HG02938 (cell line): Measurements from ENCODE around the gene HDGFL2.

Experiments
- ATAC-seq: cut with Tn5 transposase; IDR thresholded peaks from one replicate; pipeline ENCODE4 v1.9.1; 2021; ENCODE audit warnings: mild to moderate bottlenecking, moderate library complexity; ENCODE audit not compliant: unreplicated experiment

Gene HDGFL2

GRCh38 chr19:4464815-4465581 lies 7.1 kb upstream of the HDGFL2 start:
- ATAC-seq = no peak

GRCh38 chr19:4467835-4468234 lies 4.3 kb upstream of the HDGFL2 start:
- no peak for ATAC-seq

- ATAC-seq = peak; percentile 80
Measured at GRCh38 chr19:4471403-4472173, 509 bp upstream of the HDGFL2 start.

GRCh38 chr19:4473011-4473762 lies 1.1 kb downstream of the HDGFL2 start:
- ATAC-seq = no peak

- no peak for ATAC-seq
Measured at GRCh38 chr19:4473763-4474513, 1.8 kb downstream of the HDGFL2 start.

- ATAC-seq = no peak
Measured at GRCh38 chr19:4474514-4475022, 2.5 kb downstream of the HDGFL2 start.

- ATAC-seq = no peak
Measured at GRCh38 chr19:4477034-4477801, 5.1 kb downstream of the HDGFL2 start.

- no peak for ATAC-seq
Measured at GRCh38 chr19:4482721-4483364, 10.7 kb downstream of the HDGFL2 start.

- no peak for ATAC-seq
Measured at GRCh38 chr19:4483385-4483784, 11.3 kb downstream of the HDGFL2 start.

GRCh38 chr19:4487572-4487971 lies 15.5 kb downstream of the HDGFL2 start:
- no peak for ATAC-seq

GRCh38 chr19:4488496-4488895 lies 16.4 kb downstream of the HDGFL2 start:
- no peak for ATAC-seq

GRCh38 chr19:4491446-4491845 lies 19.3 kb downstream of the HDGFL2 start:
- no peak for ATAC-seq

GRCh38 chr19:4492337-4493103 lies 20.4 kb downstream of the HDGFL2 start:
- ATAC-seq = no peak

GRCh38 chr19:4493104-4493928 lies 21.2 kb downstream of the HDGFL2 start:
- ATAC-seq = no peak

- no peak for ATAC-seq
Measured at GRCh38 chr19:4493929-4494690, 22.0 kb downstream of the HDGFL2 start.

GRCh38 chr19:4494691-4495064 lies 22.6 kb downstream of the HDGFL2 start:
- ATAC-seq = no peak

GRCh38 chr19:4495471-4495870 lies 23.4 kb downstream of the HDGFL2 start:
- ATAC-seq = no peak
